GM10248 (cell line): ENCODE measurements around the gene SIRPB1.
"Not testable (repeated sequence)": the region's sequence is repeated elsewhere in the genome, so short reads cannot be mapped to it uniquely, and the experiment has no call there.

Experiments
- CTCF ChIA-PET: fragments of 300-600 bp; sonication (Branson Sonifier 250); formaldehyde crosslinking; extraction: SDS; loops from one replicate; lab custom pipeline; 2021; ENCODE audit warnings: antibody characterized with exemption; lab: Yijun Ruan, JAX
- POLR2A ChIA-PET: fragments of 350-650 bp; sonication (Branson Sonifier 250); formaldehyde crosslinking; extraction: SDS; loops from one replicate; lab custom pipeline; 2020; ENCODE audit warnings: antibody characterized with exemption; lab: Yijun Ruan, JAX
- DNase-seq: peaks from one replicate; pipeline ENCODE4 v3.0.0; 2012; ENCODE audit errors: extremely low spot score
- TF ChIP-seq, protein P1 (sequence below): IDR thresholded peaks from 2 replicates; pipeline ENCODE4 v1.5.1; 2012; ENCODE audit warnings: mild to moderate bottlenecking, low read depth; ENCODE audit errors: extremely low read depth, missing control alignments, control extremely low read depth

The SIRPB1 gene

DNA sequence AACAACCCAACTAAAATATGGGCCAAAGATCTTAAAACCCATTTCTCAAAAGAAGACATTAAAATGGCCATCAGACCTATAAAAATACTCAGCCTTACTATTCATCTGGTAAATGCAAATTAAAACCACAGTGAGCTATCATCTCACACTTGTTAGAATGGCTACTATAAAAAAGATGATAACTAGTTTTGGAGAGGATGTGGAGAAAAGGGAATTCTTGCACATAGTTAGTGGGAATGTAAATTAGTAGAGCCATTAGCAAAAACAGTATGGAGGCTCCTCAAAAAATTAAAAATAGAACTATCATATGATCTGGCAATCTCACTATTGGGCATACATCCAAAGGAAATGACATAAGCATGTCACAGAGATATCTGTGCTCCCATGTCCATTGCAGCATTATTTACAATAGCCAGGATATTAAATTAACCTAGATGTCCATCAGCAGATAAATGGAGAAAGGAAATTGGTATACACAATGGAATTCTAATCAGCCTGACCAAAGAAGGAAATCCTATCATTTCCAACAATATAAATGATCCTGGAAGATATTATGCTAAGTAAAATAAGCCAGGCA, 2.9 kb downstream of the SIRPB1 start:
- ChIA-PET POLR2A (no interaction called here), CTCF (interaction anchor here (1.0 to 1.6 kb wide), 2 partner anchors 55 to 79 kb away, joined by 3 to 4 read pairs; no protein-coding TSS in a partner anchor)
- TF ChIP-seq, protein P1, sequence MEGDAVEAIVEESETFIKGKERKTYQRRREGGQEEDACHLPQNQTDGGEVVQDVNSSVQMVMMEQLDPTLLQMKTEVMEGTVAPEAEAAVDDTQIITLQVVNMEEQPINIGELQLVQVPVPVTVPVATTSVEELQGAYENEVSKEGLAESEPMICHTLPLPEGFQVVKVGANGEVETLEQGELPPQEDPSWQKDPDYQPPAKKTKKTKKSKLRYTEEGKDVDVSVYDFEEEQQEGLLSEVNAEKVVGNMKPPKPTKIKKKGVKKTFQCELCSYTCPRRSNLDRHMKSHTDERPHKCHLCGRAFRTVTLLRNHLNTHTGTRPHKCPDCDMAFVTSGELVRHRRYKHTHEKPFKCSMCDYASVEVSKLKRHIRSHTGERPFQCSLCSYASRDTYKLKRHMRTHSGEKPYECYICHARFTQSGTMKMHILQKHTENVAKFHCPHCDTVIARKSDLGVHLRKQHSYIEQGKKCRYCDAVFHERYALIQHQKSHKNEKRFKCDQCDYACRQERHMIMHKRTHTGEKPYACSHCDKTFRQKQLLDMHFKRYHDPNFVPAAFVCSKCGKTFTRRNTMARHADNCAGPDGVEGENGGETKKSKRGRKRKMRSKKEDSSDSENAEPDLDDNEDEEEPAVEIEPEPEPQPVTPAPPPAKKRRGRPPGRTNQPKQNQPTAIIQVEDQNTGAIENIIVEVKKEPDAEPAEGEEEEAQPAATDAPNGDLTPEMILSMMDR, result no peak
- no peak for DNase-seq

DNA sequence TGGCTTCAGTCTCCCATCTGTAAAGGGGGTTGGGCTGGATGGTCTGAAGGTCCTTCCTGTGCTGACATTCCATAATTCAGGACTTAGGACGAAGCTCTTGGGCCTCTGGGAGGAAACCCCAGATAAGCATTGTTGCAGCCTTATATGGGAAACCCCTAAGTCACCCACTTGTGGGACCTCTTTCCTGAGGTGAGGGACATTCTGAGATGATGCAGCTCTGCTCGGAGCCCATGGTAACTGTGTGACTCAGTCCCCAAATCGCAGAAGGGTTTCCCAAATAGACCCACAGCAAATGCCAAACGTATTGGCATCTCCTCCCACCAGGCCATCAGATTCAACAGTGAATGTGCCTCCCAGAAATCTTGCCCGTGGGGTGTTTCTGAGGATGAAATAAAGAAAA, 9.4 kb downstream of the SIRPB1 start:
- DNase-seq, CTCF ChIA-PET, POLR2A ChIA-PET: not testable (repeated sequence)

DNA sequence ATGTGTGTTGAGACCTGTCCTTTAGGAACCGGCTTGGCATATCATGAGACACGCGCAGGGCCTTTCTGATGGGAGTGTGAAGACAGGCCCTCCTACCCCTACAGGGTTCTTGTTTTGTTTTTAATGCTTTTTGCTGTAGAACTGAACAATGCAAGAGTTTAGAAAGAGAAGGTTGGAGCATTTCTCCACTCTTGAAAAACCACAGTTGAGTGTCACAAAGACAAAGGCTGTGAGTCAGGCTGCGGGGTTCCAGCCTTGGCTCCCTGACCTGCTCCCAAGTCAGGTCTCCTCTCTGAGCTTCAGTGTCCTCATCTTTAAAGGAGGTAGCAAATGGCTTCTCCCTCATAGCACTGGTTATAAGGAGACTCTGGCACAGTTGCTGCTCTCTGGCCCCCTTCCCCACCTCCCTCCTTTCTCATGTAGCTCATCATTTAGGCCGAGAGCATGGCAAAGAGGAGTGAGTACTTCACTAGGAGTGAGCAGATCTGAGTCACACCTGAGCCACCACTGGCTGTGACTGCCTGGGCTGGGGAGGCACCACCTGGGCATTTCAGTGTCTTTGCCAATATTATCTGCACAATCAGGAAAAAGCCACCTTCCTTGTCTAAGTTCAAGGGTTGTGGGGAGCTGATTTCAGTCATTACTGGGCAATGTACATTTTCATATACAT, 11.0 kb downstream of the SIRPB1 start:
- DNase-seq, POLR2A ChIA-PET, CTCF ChIA-PET: not testable (repeated sequence)

DNA sequence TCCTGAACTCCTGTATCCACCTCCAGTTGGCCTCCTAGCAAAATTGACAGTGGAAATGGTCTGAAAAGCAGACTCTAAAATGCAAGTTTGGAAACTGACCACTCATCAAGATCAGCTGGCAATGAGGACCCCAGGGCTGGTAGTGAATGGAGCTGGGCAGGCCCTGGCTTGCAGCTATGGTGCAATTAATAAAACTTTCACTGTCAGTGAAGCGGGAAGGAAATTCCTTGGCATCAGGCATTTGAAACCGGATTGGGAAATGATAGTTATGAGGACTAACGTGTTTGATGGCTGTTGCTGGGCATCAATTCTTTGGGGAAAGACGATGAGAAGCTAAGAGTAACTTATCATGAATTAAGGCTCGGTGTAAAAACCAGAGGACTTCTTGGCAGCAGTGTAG, 19.1 kb downstream of the SIRPB1 start:
- CTCF ChIA-PET, result no interaction called here

DNA sequence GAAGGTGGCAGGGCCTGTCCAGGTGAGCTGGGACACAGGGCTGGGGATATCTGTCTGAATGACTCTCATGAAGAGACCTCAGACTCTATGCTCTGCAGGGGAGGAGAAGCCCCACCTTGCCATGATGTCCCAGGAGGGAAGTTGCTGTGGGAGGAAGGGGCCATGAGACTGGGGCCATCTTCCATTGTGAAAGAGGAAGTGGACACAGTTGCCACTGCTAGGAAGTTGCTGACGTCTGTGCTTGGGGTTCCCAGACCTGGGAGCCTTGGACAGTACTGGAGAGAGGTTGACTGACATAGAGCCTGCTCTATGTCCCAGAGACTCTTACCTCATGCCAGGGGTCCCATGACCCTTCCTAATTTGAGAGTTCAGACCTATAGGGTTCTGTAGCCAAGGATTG, 24.5 kb downstream of the SIRPB1 start:
- ChIA-PET CTCF (no interaction called here), POLR2A (no interaction called here)
- no peak for DNase-seq
- TF ChIP-seq, protein P1, result no peak

More for the DNA sequence above, 19.1 kb downstream of the SIRPB1 start:
- POLR2A ChIA-PET, result no interaction called here
- no peak for DNase-seq
- TF ChIP-seq, protein P1, result no peak

DNA sequence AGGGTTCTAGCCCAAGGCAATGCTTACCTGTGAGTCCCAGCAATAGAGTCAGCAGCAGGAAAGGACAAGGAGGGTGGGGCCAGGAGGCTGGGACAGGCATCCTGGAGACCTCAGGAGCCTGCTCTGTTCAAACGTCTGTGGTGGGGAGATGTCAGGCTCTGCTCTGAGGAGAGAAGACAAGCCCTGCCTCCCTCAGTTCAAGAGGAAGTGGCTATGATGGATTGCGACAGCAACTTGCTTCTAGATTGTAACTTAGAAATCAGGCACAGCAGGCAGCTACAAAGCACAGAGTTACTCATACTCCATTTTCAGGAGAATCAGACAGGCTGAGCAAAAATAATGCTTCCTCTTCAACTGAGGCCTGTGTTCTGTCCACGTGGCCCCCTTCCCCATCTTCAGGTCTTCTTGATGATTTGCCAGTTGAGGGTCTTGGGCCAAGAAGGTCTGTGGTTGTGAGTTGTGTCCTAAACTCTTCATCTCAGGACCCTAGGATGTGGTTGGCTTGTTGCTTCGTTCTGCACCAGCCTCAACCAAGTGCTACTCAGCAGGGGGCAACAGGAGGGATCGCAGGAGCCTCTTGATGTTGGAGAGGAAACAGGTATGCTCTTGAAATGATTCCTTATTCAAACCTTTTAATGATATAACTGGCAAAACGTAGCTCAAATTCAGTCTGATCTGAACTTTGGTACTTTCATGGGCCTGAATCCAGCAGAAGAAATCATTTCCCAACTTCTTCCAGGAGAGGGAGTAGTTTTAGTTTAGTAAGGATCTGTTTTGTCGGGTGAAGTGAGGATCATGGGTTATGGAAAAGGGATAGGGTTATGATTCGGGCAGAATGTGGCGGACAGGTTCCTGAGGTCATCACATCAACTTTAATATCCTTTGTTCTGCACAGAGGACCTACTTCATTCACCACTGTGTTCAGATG, 31.0 kb downstream of the SIRPB1 start:
- TF ChIP-seq, protein P1, result no peak
- DNase-seq, result no peak
- ChIA-PET CTCF (no interaction called here), POLR2A (no interaction called here)

DNA sequence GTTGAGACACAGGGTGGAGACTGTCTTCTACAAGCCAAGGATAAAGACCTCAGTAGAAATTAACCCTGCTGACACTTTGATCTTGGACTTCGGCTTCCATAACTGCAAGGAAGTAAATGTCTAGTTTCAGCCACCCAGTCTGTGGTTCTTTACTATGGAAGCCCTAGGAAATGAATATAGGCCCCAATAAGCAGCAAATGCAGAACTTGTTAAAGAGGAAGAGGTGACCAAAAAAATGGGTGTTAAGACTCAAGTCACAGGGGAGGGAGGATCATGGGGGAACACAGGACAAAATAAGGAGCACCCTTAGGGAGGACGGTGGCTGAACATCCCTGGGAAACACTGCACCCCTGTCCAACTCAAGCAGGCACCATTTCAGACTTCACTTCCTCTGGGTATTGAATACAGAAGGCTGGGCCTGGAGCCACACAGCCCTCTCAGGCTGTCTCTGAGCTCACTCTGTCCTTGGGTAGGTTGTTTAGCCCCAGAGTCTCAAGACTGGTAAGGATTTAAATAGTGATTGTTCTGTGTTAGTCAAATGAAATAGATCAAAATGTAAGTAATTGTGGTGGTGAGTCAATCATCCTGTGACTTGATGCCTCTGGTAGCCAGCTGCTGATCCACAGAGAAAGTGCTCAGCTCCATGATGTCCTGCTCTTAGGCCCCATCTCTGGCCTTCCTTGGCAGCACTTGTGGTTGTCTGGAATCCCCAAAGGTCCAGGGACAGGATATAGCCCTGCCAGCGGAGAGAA, 31.9 kb downstream of the SIRPB1 start:
- POLR2A ChIA-PET, result no interaction called here
- DNase-seq, result no peak
- CTCF ChIA-PET, result no interaction called here
- TF ChIP-seq, protein P1, result no peak
